Fibroblast of lung (primary cell): Measurements from ENCODE around the gene CADM2. TPM values are rescaled to one million over a fixed set of nuclear protein-coding genes. Genes with fewer than 3 reads are reported as not detected.

Experiments
- DNase-seq, 2 donors: peaks; one replicate each; pipeline versions ENCODE4 v3.0.0 to v3.0.0-alpha.2; 2010; ENCODE audit warnings: low read depth in 2 of 2
- H2AFZ ChIP-seq: 2 replicates; pipeline ENCODE4 v1.5.1; 2012; ENCODE audit warnings: low read length, control low read depth, inconsistent platforms
- H3K27ac ChIP-seq: 2 replicates; pipeline ENCODE4 v1.5.1; 2011; ENCODE audit warnings: low read length, control low read depth; ENCODE audit not compliant: insufficient read depth
- H3K27me3 ChIP-seq: 2 replicates; pipeline ENCODE4 v1.5.1; 2011; ENCODE audit warnings: mild to moderate bottlenecking, low read length; ENCODE audit not compliant: control insufficient read depth, insufficient read depth
- H3K36me3 ChIP-seq: 2 replicates; pipeline ENCODE4 v1.5.1; 2011; ENCODE audit warnings: low read length; ENCODE audit not compliant: control insufficient read depth, insufficient read depth
- H3K4me1 ChIP-seq: 2 replicates; pipeline ENCODE4 v1.5.1; 2011; ENCODE audit warnings: low read length; ENCODE audit not compliant: control insufficient read depth, insufficient read depth; ENCODE audit errors: extremely low read depth
- H3K4me2 ChIP-seq: 2 replicates; pipeline ENCODE4 v1.5.1; 2011; ENCODE audit warnings: low read length, control low read depth; ENCODE audit not compliant: insufficient read depth; ENCODE audit errors: extremely low read depth
- H3K4me3 ChIP-seq, 4 experiments: fragments of 200-600 bp in 1 of 4; sonication (generic) in 1 of 4; replicated peaks in 1 of 4; 2 replicates each; pipeline ENCODE4 v1.5.1; 2011 to 2016; ENCODE audit warnings: low read length in 4 of 4, low read depth in 3 of 4, mild to moderate bottlenecking in 3 of 4, control low read depth in 2 of 4, inconsistent platforms in 1 of 4, mixed read lengths in 1 of 4; ENCODE audit not compliant: insufficient read depth in 1 of 4; ENCODE audit errors: control extremely low read depth in 1 of 4
- H3K79me2 ChIP-seq: 2 replicates; pipeline ENCODE4 v1.5.1; 2012; ENCODE audit warnings: mild to moderate bottlenecking, low read length, inconsistent platforms; ENCODE audit not compliant: control insufficient read depth, insufficient read depth
- H3K9ac ChIP-seq: 2 replicates; pipeline ENCODE4 v1.5.1; 2011; ENCODE audit warnings: mild to moderate bottlenecking, low read length, control low read depth; ENCODE audit not compliant: insufficient read depth
- H3K9me3 ChIP-seq: 2 replicates; pipeline ENCODE4 v1.5.1; 2012; ENCODE audit warnings: low read depth, low read length; ENCODE audit not compliant: control insufficient read depth, insufficient read depth
- H4K20me1 ChIP-seq: 2 replicates; pipeline ENCODE4 v1.5.1; 2011; ENCODE audit warnings: low read length; ENCODE audit not compliant: control insufficient read depth, insufficient read depth; ENCODE audit errors: extremely low read depth
- CTCF ChIP-seq, 2 donors: IDR thresholded peaks in 1 of 2; conservative IDR thresholded peaks in 1 of 2; 1 replicate in 1 of 2; 2 replicates in 1 of 2; pipeline ENCODE4 v1.5.1; 2011 to 2012; ENCODE audit warnings: low read length in 2 of 2, control low read depth in 1 of 2, inconsistent platforms in 1 of 2, low read depth in 1 of 2, mild to moderate bottlenecking in 1 of 2
- EZH2 ChIP-seq: IDR thresholded peaks from 2 replicates; pipeline ENCODE4 v1.5.1; 2012; ENCODE audit warnings: low read length, control low read depth, mild to moderate bottlenecking; ENCODE audit errors: missing control alignments
- polyA plus RNA-seq, 2 donors: library from polyadenylated mRNA; depleted of rRNA in 1 of 2; stranded (reverse) in 1 of 2; unstranded in 1 of 2; fragments of >200 nt; gene quantifications; 2 replicates each; pipeline ENCODE4 v1.2.1, GENCODE V29; 2011 to 2012; ENCODE audit warnings: missing spikeins in 1 of 2
- total RNA-seq: library from RNA; depleted of rRNA; stranded (reverse); fragments of >200 nt; gene quantifications from 2 replicates; pipeline ENCODE4 v1.2.1, GENCODE V29; 2014

Gene CADM2
- total and polyA plus RNA-seq, 2 donors (not counting 1 experiment from before 2014, with no cell fraction given) = under 0.01 to 0.12 TPM

- Histone ChIP-seq H3K27ac (no peak overlapping the region), H2AFZ (no peak overlapping the region), H3K9ac (no peak overlapping the region), H4K20me1 (no peaks in the 10 kb centered on the region), H3K36me3 (no peaks in the 10 kb centered on the region), H3K27me3 (no peaks in the 10 kb centered on the region), H3K4me3 (no peak overlapping the region), H3K79me2 (no peaks in the 10 kb centered on the region), H3K4me2 (no peak overlapping the region), H3K4me1 (no peaks in the 10 kb centered on the region), H3K9me3 (no peaks in the 10 kb centered on the region)
- TF ChIP-seq CTCF (conservative IDR thresholded peaks at IDR 0.05 in 1 of 2, IDR thresholded peaks at IDR 0.05 in 1 of 2; ENCODE audit: low read depth in 1 of 2, low read length in 2 of 2) (no peak), EZH2 (no peak)
- DNase-seq = no peak
Observed at GRCh38 chr3:85432081-85432480, 473.3 kb downstream of the CADM2 start.

DNA sequence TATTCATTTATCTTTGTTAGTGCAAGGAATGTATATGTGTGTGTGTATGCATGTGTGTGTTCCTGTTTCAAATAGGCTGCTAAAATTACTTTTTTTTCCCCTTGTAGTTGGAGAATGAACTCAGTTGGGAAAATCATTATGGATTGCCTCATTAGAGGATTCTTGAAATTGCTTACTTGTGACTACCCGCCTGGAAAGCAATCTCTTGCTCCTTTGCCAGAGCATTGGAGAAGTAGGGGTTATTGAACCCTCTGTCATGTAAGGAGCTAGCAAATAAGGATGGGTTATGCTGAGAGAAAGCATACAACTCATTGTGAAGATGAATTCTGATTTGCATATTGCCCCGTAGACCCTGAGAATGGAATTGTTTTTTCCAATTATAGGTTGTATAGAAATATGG is 474.5 kb downstream of the CADM2 start:
- Histone ChIP-seq H4K20me1 (no peaks in the 10 kb centered on the region), H3K4me3 (no peak overlapping the region), H3K27ac (no peak overlapping the region), H3K36me3 (no peaks in the 10 kb centered on the region), H3K9ac (no peak overlapping the region), H3K27me3 (no peaks in the 10 kb centered on the region), H2AFZ (no peak overlapping the region), H3K9me3 (no peaks in the 10 kb centered on the region), H3K4me2 (no peak overlapping the region), H3K4me1 (no peaks in the 10 kb centered on the region), H3K79me2 (no peaks in the 10 kb centered on the region)
- TF ChIP-seq EZH2 = no peak
- TF ChIP-seq CTCF (conservative IDR thresholded peaks at IDR 0.05 in 1 of 2, IDR thresholded peaks at IDR 0.05 in 1 of 2; ENCODE audit: low read depth in 1 of 2, low read length in 2 of 2) = no peak
- peak; percentile 4 to 63 for DNase-seq

- Histone ChIP-seq H3K79me2 (no peaks in the 10 kb centered on the region), H2AFZ (no peak overlapping the region), H3K36me3 (no peaks in the 10 kb centered on the region), H3K27ac (no peak overlapping the region), H3K4me3 (no peak overlapping the region), H3K9me3 (no peaks in the 10 kb centered on the region), H3K4me1 (no peaks in the 10 kb centered on the region), H4K20me1 (no peaks in the 10 kb centered on the region), H3K9ac (no peak overlapping the region), H3K27me3 (no peaks in the 10 kb centered on the region), H3K4me2 (no peak overlapping the region)
- DNase-seq = no peak
- no peak for TF ChIP-seq EZH2
- no peak for TF ChIP-seq CTCF (conservative IDR thresholded peaks at IDR 0.05 in 1 of 2, IDR thresholded peaks at IDR 0.05 in 1 of 2; ENCODE audit: low read depth in 1 of 2, low read length in 2 of 2)
Observed at GRCh38 chr3:85455561-85456200, 496.9 kb downstream of the CADM2 start.
